Gastrocnemius medialis (tissue), 4 donors: Measurements from ENCODE around the gene CHCHD4. TPM values are rescaled to one million over a fixed set of nuclear protein-coding genes. Genes with fewer than 3 reads are reported as not detected.

Source experiments
- ATAC-seq, 2 donors: fragments of 150-250 bp; one replicate each; pipeline ENCODE4 v1.9.1; 2016
- DNase-seq, 2 donors: peaks; one replicate each; pipeline ENCODE4 v3.0.0-alpha.2; 2019
- H3K27ac ChIP-seq, 4 donors: fragments of 200-600 bp; sonication (generic); 1 replicate in 1 of 4; 2 replicates in 3 of 4; pipeline ENCODE4 v1.5.1; 2016 to 2018; ENCODE audit warnings: mild to moderate bottlenecking in 2 of 4, moderate library complexity in 1 of 4
- H3K27me3 ChIP-seq, 3 donors: fragments of 200-600 bp; sonication (generic) in 2 of 3; 1 replicate in 1 of 3; 2 replicates in 2 of 3; pipeline versions ENCODE4 v1.5.1 to v1.6.0; 2016 to 2019; ENCODE audit warnings: mild to moderate bottlenecking in 1 of 3, moderate library complexity in 1 of 3
- H3K36me3 ChIP-seq, 2 donors: fragments of 200-600 bp; sonication (generic) in 1 of 2; one replicate each; pipeline ENCODE4 v1.5.1; 2017 to 2018
- H3K4me1 ChIP-seq, 2 donors: fragments of 200-600 bp; sonication (generic) in 1 of 2; one replicate each; pipeline ENCODE4 v1.5.1; 2016 to 2017; ENCODE audit warnings: mild to moderate bottlenecking in 2 of 2
- H3K4me3 ChIP-seq, 4 donors: fragments of 200-600 bp; sonication (generic) in 3 of 4; 1 replicate in 1 of 4; 2 replicates in 3 of 4; pipeline ENCODE4 v1.5.1; 2016 to 2019; ENCODE audit warnings: mild to moderate bottlenecking in 2 of 4
- H3K9me3 ChIP-seq, 3 donors: fragments of 200-600 bp; sonication (generic) in 2 of 3; 1 replicate in 1 of 3; 2 replicates in 2 of 3; pipeline ENCODE4 v1.5.1; 2016 to 2019
- POLR2A ChIP-seq, 2 donors: fragments of 450-650 bp; IDR thresholded peaks; one replicate each; pipeline ENCODE4 v1.6.1; 2017; ENCODE audit warnings: antibody characterized with exemption in 2 of 2, mild to moderate bottlenecking in 2 of 2, moderate library complexity in 2 of 2
- in situ Hi-C, 4 donors: fragments of 200-750 bp; cut with MboI; loops; one replicate each; pipeline versions ENCODE4 v1.15.0 to v1.8.0; 2017; ENCODE audit warnings: low sequenced_read_pairs in 4 of 4
- intact Hi-C: fragments of 100-400 bp; cut with DNase I; formaldehyde crosslinking; loops from one replicate; pipeline ENCODE4 v1.15.1; 2023; ENCODE audit warnings: low total_unique reads
- total RNA-seq, 4 donors: library from RNA; depleted of rRNA; stranded (reverse); fragments of >200 nt; gene quantifications; one replicate each; pipeline versions ENCODE4 v1.1.0 to v1.2.3, GENCODE V29; 2016
- TF ChIP-seq, protein P1 (sequence below), 5 experiments: fragments of 450-650 bp in 3 of 5; fragments of 200-600 bp in 2 of 5; sonication (generic) in 2 of 5; IDR thresholded peaks in 4 of 5; conservative IDR thresholded peaks in 1 of 5; 1 replicate in 4 of 5; 2 replicates in 1 of 5; pipeline ENCODE4 v1.5.1; 2016 to 2019; ENCODE audit warnings: antibody characterized with exemption in 5 of 5, mild to moderate bottlenecking in 3 of 5, moderate library complexity in 3 of 5

Gene CHCHD4
- total RNA-seq: 10 to 100 TPM; 16.2 to 49.4 (median 22.8) TPM

DNA sequence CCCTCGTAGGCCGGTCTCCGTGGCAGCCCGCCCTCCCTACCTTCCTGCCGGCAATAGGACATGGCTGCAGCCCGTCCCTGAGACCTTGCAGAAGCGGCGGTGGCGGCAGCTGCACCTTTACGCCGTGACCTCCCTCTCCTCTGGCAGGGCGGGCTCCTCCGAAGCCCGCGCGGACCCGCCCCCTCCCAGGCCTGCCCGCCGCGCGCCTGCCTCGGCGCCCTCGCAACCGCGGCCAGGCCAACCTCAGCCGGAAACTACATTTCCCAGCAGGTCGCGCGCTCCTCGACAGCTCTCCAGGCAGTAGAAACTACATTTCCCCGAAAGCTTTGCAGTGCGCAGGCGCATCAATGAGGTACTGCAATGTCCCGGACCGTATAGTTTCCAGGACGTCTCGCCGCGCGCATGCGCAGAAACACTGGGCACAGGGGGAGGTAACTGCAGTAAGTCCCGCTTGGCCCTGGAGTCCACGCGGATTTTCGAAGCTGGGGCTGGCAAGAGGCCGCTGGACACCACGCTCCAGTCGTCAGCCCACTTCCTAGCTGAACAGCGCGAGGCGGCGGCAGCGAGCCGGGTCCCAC, at the start of gene CHCHD4, which contains the start of gene TMEM43:
Gene CHCHD4, minus strand, starts transcription at position 256 of the 578 bp plus-strand sequence. Its CDS starts 194 bp downstream, at position 62.
Gene TMEM43, plus strand, starts transcription at position 438 of the 578 bp plus-strand sequence. CDS start 142 bp downstream, outside the sequence.
- H3K4me1 ChIP-seq: peaks cover 33 to 41% of the 10 kb centered on the region in 2 donors
- in situ Hi-C loops (loop anchor here in 2 of 4 donors (10.0 to 25.0 kb wide), 3 partner anchors 230 to 938 kb away; partner anchors contain the start of genes HDAC11 (in 1 of the 2) and MRPS25 (in 1 of the 2)), intact Hi-C loops (loop anchor here (1.0 to 10.0 kb wide), 6 partner anchors 54 to 823 kb away; partner anchors contain the start of genes CCDC174, HDAC11, LSM3 and NR2C2)
- no peaks in the 10 kb centered on the region for H3K9me3 ChIP-seq
- peak; percentile 99 to 100 for DNase-seq
- peak within 1 kb of the TSS; percentile 68 to 91 (median 72) for H3K4me3 ChIP-seq
- no peaks in the 10 kb centered on the region for H3K27me3 ChIP-seq
- H3K27ac ChIP-seq: peak within 1 kb of the TSS; percentile 92 to 98 (median 94)
- peak; percentile 77 to 80 for ATAC-seq
- peaks cover 0 to 19% of the 10 kb centered on the region in 2 donors for H3K36me3 ChIP-seq
- TF ChIP-seq, protein P1, sequence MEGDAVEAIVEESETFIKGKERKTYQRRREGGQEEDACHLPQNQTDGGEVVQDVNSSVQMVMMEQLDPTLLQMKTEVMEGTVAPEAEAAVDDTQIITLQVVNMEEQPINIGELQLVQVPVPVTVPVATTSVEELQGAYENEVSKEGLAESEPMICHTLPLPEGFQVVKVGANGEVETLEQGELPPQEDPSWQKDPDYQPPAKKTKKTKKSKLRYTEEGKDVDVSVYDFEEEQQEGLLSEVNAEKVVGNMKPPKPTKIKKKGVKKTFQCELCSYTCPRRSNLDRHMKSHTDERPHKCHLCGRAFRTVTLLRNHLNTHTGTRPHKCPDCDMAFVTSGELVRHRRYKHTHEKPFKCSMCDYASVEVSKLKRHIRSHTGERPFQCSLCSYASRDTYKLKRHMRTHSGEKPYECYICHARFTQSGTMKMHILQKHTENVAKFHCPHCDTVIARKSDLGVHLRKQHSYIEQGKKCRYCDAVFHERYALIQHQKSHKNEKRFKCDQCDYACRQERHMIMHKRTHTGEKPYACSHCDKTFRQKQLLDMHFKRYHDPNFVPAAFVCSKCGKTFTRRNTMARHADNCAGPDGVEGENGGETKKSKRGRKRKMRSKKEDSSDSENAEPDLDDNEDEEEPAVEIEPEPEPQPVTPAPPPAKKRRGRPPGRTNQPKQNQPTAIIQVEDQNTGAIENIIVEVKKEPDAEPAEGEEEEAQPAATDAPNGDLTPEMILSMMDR (IDR thresholded peaks at IDR 0.05 in 4 of 5, conservative IDR thresholded peaks at IDR 0.05 in 1 of 5): peak in 1 of 5 experiments; percentile 11
- TF ChIP-seq POLR2A (IDR thresholded peaks at IDR 0.05): peak; percentile 90 to 92

DNA sequence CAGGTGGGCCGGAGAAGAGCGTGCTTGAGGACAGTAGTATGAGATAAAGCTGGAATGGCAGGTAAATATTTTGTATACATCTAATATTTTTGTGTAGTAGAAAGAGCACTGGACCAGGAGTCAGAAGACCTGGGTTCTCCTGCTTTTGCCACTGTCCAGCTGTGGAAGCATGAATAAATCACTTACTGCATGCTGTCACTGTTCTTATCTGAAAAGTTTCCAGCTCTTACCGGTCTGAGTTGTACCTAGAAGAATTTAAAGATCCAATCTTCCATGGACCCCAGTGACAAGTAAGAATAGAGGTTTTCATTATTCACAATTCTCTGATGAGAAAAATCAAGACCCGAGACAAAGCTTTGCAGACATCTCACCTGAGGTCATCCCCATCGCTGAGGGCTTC, 47.8 kb upstream of the CHCHD4 start:
- H3K36me3 ChIP-seq: peaks cover 0 to 54% of the 10 kb centered on the region in 2 donors
- intact Hi-C loops: no loop called here
- in situ Hi-C loops: no loop called here
- peaks cover 18 to 33% of the 10 kb centered on the region in 2 donors for H3K4me1 ChIP-seq
- no peaks in the 10 kb centered on the region for H3K9me3 ChIP-seq
- no peak for ATAC-seq
- no peak overlapping the region for H3K4me3 ChIP-seq
- no peaks in the 10 kb centered on the region for H3K27me3 ChIP-seq
- no peak overlapping the region for H3K27ac ChIP-seq
- TF ChIP-seq, protein P1 (IDR thresholded peaks at IDR 0.05 in 4 of 5, conservative IDR thresholded peaks at IDR 0.05 in 1 of 5): no peak
- TF ChIP-seq POLR2A (IDR thresholded peaks at IDR 0.05): no peak
- DNase-seq: no peak

DNA sequence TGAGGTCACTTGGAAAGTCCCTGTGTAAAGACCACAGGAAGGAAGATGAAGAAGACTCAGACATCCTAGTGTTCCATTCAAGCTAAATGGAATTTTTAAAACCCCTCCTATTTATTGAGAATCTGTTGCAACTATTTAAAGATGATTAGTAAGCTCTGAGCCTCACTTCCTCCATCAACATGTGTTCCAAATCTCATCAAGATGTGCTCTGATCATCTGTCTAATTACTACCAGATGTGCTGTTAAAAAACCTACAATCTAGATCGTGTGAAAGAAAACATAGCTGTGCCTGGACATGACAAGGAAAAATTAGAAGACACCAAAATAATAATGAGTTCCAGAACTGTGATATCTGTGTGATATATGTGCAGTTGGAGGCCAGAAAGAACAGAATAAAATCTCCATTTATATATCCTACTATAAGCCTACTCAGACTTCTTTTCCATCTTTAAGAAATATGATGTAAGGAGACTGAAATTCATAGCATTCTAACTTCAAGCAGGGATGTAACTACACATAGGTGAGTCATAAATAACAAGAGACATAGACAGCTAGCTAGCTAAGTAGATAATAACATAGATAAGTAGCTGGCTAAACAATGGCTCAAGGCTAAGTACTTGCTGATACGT, 46.0 kb upstream of the CHCHD4 start:
- intact Hi-C loops: no loop called here
- no peak for ATAC-seq
- H3K27me3 ChIP-seq: no peaks in the 10 kb centered on the region
- no peaks in the 10 kb centered on the region for H3K9me3 ChIP-seq
- peaks cover 0 to 69% of the 10 kb centered on the region in 2 donors for H3K36me3 ChIP-seq
- DNase-seq: no peak
- no peak overlapping the region for H3K4me3 ChIP-seq
- peaks cover 3 to 32% of the 10 kb centered on the region in 2 donors for H3K4me1 ChIP-seq
- H3K27ac ChIP-seq: no peak overlapping the region
- in situ Hi-C loops: no loop called here
- TF ChIP-seq, protein P1 (IDR thresholded peaks at IDR 0.05 in 4 of 5, conservative IDR thresholded peaks at IDR 0.05 in 1 of 5): no peak
- no peak for TF ChIP-seq POLR2A (IDR thresholded peaks at IDR 0.05)

DNA sequence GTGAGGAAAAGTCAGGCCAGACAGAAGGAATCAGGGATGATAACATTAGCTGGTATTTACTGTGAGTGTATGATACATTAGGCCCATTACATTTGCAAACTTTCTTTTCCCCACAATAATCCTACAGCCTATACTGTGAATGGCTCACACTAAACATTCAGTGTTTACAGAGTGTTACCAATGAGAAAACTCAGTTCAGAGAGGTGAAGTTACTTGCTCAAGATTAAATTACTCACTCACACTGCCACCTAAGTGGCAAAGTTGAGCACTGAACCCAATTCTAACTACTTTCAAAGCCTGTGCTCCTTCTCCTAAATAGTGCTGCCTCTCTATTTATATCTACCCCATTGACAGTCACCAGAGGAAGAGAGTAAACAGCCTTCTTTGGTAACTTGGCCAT, 45.2 kb upstream of the CHCHD4 start:
- Histone ChIP-seq H3K4me3 (no peak overlapping the region), H3K27ac (no peak overlapping the region), H3K36me3 (peaks cover 0 to 77% of the 10 kb centered on the region in 2 donors), H3K4me1 (peaks cover 0 to 31% of the 10 kb centered on the region in 2 donors), H3K27me3 (no peaks in the 10 kb centered on the region), H3K9me3 (no peaks in the 10 kb centered on the region)
- in situ Hi-C loops (no loop called here), intact Hi-C loops (no loop called here)
- no peak for ATAC-seq
- no peak for DNase-seq
- TF ChIP-seq, protein P1 (IDR thresholded peaks at IDR 0.05 in 4 of 5, conservative IDR thresholded peaks at IDR 0.05 in 1 of 5): no peak
- TF ChIP-seq POLR2A (IDR thresholded peaks at IDR 0.05): no peak
